ENCODE data around the gene RAPGEF1. TPM values are rescaled to one million over a fixed set of nuclear protein-coding genes. Genes with fewer than 3 reads are reported as not detected.

RAPGEF1 gene
- polyA plus RNA-seq, 1 donor from 2014 or later, result 23.6 TPM

- Histone ChIP-seq H3K9ac (ENCODE audit: low read length) (no peak overlapping the region), H3K9me2 (ENCODE audit: insufficient read depth, low read length) (no peaks in the 10 kb centered on the region), H3K9me3 (ENCODE audit: low read length) (no peaks in the 10 kb centered on the region), H3K27me3 (ENCODE audit: insufficient read depth, low read depth, low read length) (no peaks in the 10 kb centered on the region), H4K20me1 (ENCODE audit: insufficient read depth) (no peaks in the 10 kb centered on the region), H3K4me3 (ENCODE audit: low read length) (no peak overlapping the region), H3F3A (ENCODE audit: insufficient read depth, low read length, poor library complexity, severe bottlenecking) (no peaks in the 10 kb centered on the region), H3K4me2 (ENCODE audit: low read length) (no peak overlapping the region), H3K79me2 (replicated peaks; ENCODE audit: insufficient read depth, low read length) (no peaks in the 10 kb centered on the region), H3K36me3 (ENCODE audit: insufficient read depth, low read length) (no peaks in the 10 kb centered on the region), H2AFZ (ENCODE audit: low read depth, low read length) (no peak overlapping the region), H3K27ac (ENCODE audit: low read length) (no peak overlapping the region)
- no peak for TF ChIP-seq EP300 (conservative IDR thresholded peaks at IDR 0.05; ENCODE audit: poor library complexity, severe bottlenecking)
- TF ChIP-seq TAF1 (IDR thresholded peaks at IDR 0.05; ENCODE audit: low read depth), result no peak
Observed at GRCh38 chr9:131603199-131603598, 136.7 kb downstream of the RAPGEF1 start.

- H3K9me2 ChIP-seq (ENCODE audit: insufficient read depth, low read length), result no peaks in the 10 kb centered on the region
- H4K20me1 ChIP-seq (ENCODE audit: insufficient read depth), result no peaks in the 10 kb centered on the region
- H2AFZ ChIP-seq (ENCODE audit: low read depth, low read length), result no peak overlapping the region
- TF ChIP-seq POLR2AphosphoS5 (IDR thresholded peaks at IDR 0.05) (no peak), SMC3 (conservative IDR thresholded peaks at IDR 0.05; ENCODE audit: poor library complexity) (no peak), EP300 (conservative IDR thresholded peaks at IDR 0.05; ENCODE audit: poor library complexity, severe bottlenecking) (no peak), EZH2 (IDR thresholded peaks at IDR 0.05; ENCODE audit: borderline replicate concordance, insufficient read depth, low read length, poor library complexity, severe bottlenecking) (no peak), RAD21 (conservative IDR thresholded peaks at IDR 0.05) (no peak), TAF1 (IDR thresholded peaks at IDR 0.05; ENCODE audit: low read depth) (no peak), CTCF (IDR thresholded peaks at IDR 0.05; ENCODE audit: poor library complexity, severe bottlenecking) (no peak), MXI1 (conservative IDR thresholded peaks at IDR 0.05; ENCODE audit: poor library complexity, severe bottlenecking) (no peak)
- TF ChIP-seq, protein P1, sequence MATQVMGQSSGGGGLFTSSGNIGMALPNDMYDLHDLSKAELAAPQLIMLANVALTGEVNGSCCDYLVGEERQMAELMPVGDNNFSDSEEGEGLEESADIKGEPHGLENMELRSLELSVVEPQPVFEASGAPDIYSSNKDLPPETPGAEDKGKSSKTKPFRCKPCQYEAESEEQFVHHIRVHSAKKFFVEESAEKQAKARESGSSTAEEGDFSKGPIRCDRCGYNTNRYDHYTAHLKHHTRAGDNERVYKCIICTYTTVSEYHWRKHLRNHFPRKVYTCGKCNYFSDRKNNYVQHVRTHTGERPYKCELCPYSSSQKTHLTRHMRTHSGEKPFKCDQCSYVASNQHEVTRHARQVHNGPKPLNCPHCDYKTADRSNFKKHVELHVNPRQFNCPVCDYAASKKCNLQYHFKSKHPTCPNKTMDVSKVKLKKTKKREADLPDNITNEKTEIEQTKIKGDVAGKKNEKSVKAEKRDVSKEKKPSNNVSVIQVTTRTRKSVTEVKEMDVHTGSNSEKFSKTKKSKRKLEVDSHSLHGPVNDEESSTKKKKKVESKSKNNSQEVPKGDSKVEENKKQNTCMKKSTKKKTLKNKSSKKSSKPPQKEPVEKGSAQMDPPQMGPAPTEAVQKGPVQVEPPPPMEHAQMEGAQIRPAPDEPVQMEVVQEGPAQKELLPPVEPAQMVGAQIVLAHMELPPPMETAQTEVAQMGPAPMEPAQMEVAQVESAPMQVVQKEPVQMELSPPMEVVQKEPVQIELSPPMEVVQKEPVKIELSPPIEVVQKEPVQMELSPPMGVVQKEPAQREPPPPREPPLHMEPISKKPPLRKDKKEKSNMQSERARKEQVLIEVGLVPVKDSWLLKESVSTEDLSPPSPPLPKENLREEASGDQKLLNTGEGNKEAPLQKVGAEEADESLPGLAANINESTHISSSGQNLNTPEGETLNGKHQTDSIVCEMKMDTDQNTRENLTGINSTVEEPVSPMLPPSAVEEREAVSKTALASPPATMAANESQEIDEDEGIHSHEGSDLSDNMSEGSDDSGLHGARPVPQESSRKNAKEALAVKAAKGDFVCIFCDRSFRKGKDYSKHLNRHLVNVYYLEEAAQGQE (IDR thresholded peaks at IDR 0.05; ENCODE audit: borderline replicate concordance), result no peak
- H3K36me3 ChIP-seq (ENCODE audit: insufficient read depth, low read length), result no peaks in the 10 kb centered on the region
- no peaks in the 10 kb centered on the region for H3K9me3 ChIP-seq (ENCODE audit: low read length)
- H3K4me2 ChIP-seq (ENCODE audit: low read length), result no peak overlapping the region
- H3K27me3 ChIP-seq (ENCODE audit: insufficient read depth, low read depth, low read length), result no peaks in the 10 kb centered on the region
- no peaks in the 10 kb centered on the region for H3F3A ChIP-seq (ENCODE audit: insufficient read depth, low read length, poor library complexity, severe bottlenecking)
- no peaks in the 10 kb centered on the region for H3K79me2 ChIP-seq (replicated peaks; ENCODE audit: insufficient read depth, low read length)
- no peak overlapping the region for H3K4me3 ChIP-seq (ENCODE audit: low read length)
- no peak overlapping the region for H3K9ac ChIP-seq (ENCODE audit: low read length)
- no peak overlapping the region for H3K27ac ChIP-seq (ENCODE audit: low read length)
Observed at GRCh38 chr9:131601683-131602181, 138.1 kb downstream of the RAPGEF1 start.
